Measurements from ENCODE around the gene CADPS. TPM values are rescaled to one million over a fixed set of nuclear protein-coding genes. Genes with fewer than 3 reads are reported as not detected.
A peak's percentile ranks its signal among the peaks of the same experiment; 100 is the strongest.

Gene CADPS
- total RNA-seq, 1 experiment from 2014 or later: not detected

DNA sequence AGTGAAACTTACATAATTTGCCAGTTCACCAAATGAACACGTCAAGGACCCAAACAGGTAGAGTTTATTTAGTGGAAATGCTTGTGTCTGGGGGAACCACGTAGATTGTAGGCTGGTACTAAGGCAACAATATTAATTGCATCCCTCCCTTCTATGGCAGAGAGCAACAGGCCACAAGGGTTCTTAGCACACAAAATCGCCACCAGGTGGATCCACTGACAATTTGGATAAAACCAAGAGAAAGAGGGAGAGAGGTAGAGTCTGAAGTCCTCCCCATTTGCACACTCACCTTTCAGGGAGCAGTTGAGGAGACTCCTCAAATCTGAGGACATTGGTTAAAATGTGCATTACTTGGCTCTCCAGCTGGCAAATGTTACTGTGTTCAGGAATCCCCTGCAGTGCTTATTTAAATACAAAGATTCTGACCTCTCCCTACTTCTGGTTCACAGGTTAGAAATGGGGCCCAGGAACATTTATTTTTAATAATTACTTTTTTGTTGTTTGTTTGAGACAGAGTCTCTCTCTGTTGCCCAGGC lies 320.9 kb downstream of the CADPS start:
- no peak for DNase-seq (ENCODE audit: low spot score)
- in situ Hi-C loops (cut with HindIII; ENCODE audit: low sequenced_read_pairs): no loop called here

DNA sequence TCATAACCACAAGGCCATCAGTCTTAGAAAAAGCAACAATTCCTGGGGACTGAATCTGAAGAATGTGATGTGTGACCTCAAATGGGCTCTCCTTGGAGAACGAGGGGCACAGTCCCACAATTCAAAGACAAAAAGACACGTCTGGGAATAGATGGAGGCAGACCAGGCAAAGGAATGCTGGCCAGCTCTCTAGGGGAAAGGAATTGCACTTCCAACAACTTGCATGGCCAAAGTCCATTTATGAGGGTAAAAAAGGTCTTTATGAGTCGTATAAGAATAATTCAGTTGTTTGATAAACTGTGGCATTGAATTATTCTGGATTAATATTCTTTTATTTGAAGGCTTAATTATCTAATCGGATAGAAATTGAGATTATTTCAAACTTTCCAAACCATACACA lies 321.4 kb downstream of the CADPS start:
- DNase-seq (ENCODE audit: low spot score): no peak
- in situ Hi-C loops (cut with HindIII; ENCODE audit: low sequenced_read_pairs): no loop called here

DNA sequence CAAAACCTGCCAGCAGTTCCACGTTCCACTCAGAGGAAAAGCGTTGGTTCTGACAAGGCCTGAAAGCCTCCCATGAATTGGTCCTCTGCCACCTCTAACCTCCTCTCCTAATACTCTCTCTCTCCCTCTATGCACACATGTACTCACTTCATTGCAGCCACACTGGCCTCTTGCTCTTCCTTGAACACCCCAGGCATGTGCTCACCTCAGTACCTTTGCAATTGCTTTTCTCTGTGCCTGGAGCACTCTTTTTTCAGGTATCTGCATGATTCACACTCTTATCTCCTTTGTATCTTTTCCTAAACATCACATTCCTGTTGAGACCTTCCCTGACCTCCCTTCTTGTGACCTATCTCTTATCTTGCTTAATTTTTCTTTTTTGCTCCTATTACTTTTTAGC lies 323.7 kb downstream of the CADPS start:
- DNase-seq (ENCODE audit: low spot score): no peak
- in situ Hi-C loops (cut with HindIII; ENCODE audit: low sequenced_read_pairs): no loop called here

DNA sequence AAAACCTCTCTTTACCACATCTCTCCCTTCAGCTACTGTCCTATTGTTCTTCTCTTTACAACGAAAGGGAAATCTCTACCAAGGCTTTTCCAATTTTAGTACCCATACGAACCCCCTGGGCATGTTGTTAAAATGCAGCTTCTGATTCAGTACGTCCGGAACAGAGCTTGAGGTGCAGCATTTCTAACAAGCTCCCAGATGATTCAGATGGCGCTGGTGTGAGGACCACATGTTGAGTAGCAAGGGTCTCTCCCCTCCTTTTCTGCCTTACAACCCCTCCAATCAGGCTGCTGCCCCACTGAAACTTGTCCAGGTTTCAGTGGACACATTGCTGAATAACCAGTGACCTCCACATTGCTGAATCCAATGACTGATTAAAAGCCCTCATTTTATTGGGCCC lies 324.8 kb downstream of the CADPS start:
- in situ Hi-C loops (cut with HindIII; ENCODE audit: low sequenced_read_pairs): no loop called here
- DNase-seq (ENCODE audit: low spot score): no peak

DNA sequence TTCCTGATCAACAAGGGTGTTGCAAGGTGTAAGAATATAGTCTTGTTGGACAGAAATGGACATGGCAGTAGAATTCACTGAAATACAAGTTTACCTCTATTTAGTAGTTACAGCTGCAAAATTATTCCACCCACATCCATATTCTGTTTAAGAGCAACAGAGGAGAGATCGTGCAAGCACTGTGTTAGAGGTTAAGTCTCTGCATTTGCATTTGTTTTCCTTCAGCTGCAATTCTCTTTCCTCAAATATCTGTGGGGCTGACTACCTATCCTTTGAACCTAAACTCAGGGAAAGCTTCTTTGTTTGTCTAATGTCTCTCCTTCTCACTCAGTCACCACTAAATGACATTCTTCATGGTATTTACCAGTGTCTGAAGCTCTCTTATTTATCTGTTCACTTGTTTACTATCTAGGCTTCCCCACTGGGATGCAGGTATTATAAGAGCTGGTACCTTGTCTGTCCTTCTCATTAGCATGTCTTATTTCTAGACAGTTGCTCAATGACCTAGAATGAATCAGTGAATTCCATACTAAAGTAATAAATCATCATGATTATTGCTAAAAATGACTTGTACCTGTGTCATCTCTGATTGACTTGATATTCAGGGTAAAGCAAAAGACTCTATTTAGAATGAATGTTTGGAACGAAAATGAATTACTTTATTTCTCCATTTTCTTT lies 326.5 kb downstream of the CADPS start:
- no peak for DNase-seq (ENCODE audit: low spot score)
- in situ Hi-C loops (cut with HindIII; ENCODE audit: low sequenced_read_pairs): no loop called here

DNA sequence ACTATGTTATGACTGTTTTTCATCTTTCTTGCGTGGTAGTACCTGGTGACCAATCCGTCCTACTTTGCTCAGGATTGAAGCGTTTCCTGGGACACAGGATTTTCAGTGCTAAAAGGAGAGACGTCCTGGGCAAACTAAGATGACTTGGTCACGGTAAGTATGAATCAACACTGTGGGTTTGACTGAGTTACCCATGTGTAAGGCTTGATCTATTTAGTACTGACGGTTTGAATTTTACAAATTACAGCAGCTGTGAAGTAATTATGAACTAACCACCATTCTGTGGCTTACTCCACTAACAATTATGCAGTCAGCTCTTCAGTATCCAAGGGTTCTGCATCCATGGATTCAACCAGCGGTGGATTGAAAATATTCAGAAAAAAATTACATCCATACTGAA lies 328.9 kb downstream of the CADPS start:
- DNase-seq (ENCODE audit: low spot score): no peak
- in situ Hi-C loops (cut with HindIII; ENCODE audit: low sequenced_read_pairs): no loop called here

DNA sequence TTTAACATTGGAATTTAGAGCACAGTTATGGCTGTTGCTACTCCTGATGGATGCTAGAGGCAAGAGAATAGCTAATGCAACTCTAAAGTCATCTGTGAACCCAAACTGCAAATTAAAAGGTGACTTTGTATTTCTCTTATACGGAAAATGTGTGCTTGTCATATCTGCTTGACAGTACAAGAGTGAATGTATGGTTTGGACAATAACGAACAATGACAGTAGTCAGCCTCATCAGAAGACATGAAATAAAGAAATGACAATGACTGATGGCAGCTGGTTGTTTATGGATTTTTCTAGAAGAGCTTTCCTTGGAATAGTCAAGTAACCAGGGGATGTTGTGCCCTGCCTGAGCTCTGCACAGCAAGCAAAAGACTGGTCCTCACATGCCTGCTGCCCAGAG lies 333.0 kb downstream of the CADPS start:
- DNase-seq (ENCODE audit: low spot score): no peak

DNA sequence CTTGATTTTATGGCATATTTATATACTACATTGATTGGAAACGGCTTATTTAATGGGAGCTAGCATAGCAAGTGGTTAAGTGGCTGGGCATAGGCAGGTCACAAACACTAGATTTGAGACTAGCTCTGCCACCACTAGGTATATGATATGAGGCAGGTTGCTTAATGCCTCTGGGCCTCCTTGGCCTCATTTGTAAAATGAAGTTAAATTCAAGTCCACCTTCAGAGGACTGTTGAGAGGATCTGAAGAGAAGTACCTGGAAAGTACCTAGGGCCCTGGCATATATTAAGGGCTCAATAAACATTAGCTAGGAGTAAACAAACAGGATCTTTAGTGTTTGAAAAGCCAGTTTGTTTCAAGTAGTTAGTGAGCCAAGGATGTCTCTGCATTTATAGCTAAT lies 335.5 kb downstream of the CADPS start:
- DNase-seq (ENCODE audit: low spot score): no peak
- in situ Hi-C loops (cut with HindIII; ENCODE audit: low sequenced_read_pairs): no loop called here

More for the DNA sequence above, 333.0 kb downstream of the CADPS start:
- in situ Hi-C loops (cut with HindIII; ENCODE audit: low sequenced_read_pairs): no loop called here

DNA sequence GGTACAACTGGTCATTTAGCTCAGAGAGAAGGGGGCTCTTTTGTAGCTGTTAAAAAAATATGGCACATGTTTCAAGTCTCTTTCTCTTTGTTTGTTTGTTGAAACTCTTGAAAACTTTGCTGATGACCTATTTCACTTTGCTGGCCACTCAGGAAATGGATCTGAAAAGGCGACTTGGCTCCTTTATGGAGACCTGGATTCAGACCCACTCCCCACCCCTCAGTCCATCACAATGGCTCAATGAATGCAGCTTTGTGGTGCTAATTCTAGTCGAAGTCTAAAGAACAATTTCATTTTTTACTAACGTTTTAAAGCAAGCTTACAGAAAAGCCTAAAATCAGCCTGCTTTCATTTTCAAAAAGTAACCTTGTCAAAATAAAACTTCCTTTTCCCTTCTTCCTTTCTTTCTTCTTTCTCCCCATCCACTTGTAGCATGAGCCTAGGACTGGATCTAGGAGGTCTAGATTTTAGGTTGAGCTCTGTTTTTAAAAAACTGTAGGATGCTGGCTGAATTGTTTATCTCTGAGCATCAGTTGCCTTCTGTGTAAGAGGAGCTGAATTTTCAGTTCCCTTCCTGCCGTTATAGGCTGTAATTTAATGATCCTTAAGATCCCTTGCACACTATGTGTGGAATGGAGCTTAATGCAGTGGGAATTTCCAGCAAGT lies 336.4 kb downstream of the CADPS start:
- in situ Hi-C loops (cut with HindIII; ENCODE audit: low sequenced_read_pairs): no loop called here
- no peak for DNase-seq (ENCODE audit: low spot score)

DNA sequence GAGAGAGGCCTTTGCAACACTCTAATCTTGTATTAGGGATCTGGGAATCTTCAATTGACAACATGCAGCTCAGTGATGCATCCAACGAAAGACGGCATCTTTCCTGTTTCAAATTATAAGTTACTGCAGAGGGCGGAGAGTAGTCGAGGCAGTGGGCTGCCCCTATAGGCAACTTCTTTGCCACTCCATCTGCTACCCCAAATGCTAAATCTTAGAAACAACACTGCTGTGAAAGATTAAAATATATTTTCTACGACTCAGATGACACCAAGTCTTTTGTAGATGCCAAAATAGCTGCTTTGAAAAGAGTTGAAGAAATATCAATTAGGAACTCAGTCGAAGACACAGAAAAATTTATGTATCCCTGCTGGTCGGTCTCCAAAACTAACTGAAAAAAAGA lies 340.9 kb downstream of the CADPS start:
- no peak for DNase-seq (ENCODE audit: low spot score)
- in situ Hi-C loops (cut with HindIII; ENCODE audit: low sequenced_read_pairs): no loop called here

DNA sequence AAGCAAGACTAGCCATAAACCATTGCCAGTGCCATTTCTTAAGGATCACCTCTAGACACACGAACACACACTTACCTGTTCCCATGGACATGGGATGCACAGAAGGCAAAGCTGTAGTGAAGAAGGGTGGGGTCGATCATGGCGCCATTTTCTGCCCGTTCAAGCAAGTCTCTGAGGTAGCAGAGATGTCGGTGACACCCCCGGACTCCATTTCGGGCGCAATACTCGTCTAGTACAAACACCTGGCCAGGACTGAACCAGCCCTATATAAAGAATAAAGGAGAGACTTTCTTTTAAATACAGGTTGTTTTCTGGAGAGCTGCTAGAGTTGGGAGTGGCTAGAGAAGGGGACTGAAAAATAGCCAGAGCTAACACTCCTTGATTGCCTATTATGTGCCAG lies 342.4 kb downstream of the CADPS start:
- no peak for DNase-seq (ENCODE audit: low spot score)
- in situ Hi-C loops (cut with HindIII; ENCODE audit: low sequenced_read_pairs): no loop called here

DNA sequence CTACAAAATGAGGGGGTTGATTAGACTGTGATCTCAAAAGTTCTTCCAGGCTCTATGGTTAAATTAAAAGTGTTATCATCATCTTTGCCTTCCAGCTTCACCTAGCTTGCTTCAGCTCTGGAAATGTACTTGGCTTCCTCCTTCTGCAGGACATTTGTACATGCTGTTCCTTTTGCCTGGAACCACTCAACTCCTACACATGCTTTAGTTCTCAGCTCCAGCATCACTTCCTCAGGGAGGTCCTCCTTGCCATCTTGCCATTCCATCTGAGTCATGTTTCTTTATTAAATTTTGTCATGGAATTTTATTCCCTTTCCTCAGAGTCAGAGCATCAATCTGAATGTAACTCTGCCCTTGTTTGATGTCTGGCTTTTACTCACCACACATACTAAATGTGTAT lies 343.2 kb downstream of the CADPS start:
- in situ Hi-C loops (cut with HindIII; ENCODE audit: low sequenced_read_pairs): no loop called here
- no peak for DNase-seq (ENCODE audit: low spot score)

DNA sequence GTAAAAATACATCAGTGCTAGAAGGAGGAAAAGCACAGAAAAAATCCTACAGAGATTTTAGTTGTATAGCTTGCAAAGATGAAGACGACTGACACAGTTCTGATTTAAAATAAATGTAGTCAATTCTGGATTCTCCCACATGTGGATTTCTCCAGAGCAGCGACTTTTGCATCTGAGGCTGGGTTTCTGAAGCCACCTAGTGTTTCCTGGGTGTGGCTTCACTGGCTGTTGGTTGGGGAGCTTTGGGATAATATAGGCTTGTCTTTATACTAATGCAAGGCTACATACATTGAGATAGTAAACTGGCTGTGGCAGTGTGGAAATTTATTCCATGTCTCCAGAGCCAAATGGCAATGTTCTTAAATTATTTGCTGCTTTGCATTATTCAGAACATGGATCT lies 343.7 kb downstream of the CADPS start:
- in situ Hi-C loops (cut with HindIII; ENCODE audit: low sequenced_read_pairs): no loop called here

DNA sequence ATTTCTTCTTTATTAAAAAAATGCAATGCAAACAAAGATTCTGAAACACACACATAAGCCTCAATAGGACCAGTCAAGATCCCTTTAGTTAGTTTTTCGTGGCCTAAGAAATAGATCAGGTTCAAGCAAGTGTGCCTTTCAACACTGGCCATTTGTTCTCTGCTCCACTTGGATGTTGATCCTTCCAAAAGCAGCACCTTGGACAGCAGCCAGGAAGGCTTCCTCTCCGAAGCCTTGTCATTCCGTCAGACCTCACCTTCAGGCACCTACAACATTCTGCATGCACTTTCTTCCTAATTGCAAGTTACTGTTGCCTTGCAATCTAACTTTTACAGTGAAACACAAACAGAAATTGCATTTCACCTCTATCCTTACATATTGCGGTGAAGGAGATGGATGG lies 346.0 kb downstream of the CADPS start:
- DNase-seq (ENCODE audit: low spot score): peak; percentile 91
- in situ Hi-C loops (cut with HindIII; ENCODE audit: low sequenced_read_pairs): no loop called here

More for the DNA sequence above, 343.7 kb downstream of the CADPS start:
- DNase-seq (ENCODE audit: low spot score): no peak

DNA sequence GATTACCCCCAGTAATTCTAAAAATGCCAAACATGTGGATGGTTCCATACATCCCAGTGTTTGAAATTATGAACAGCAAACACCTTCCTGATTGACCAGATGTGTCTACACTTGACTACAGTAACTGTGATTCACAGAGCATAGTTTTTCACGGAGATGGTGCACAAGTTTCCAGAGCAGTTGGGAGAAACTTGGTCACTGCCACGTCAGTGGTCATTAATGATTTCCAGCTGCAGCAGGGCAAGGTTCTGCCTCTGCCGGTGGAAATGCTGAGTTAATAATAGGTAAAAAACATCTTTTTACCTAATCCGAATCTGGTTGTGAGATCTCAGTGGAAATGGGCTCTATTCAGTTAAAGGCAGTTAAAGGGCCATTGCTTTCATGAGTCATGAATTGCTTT lies 347.7 kb downstream of the CADPS start:
- no peak for DNase-seq (ENCODE audit: low spot score)
- in situ Hi-C loops (cut with HindIII; ENCODE audit: low sequenced_read_pairs): no loop called here

DNA sequence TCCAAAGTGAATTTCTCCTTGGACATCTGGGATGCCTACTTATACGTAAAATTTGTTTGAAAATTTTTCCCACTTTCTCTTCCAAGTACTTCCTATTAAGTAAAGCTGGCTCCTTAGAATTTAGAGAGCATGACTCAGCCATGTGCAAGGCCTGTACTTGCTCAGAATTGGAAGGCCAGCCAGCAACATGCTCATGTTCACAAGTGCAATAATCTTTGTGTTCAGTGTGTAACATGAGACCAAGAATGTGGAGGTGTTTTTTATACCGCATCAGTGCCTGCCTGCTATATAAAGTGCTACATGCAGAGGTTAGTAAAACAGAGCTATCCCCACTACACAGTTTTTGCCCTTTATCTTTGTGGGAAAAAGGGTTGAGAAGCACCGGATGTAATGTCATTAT lies 349.9 kb downstream of the CADPS start:
- in situ Hi-C loops (cut with HindIII; ENCODE audit: low sequenced_read_pairs): no loop called here
- no peak for DNase-seq (ENCODE audit: low spot score)

DNA sequence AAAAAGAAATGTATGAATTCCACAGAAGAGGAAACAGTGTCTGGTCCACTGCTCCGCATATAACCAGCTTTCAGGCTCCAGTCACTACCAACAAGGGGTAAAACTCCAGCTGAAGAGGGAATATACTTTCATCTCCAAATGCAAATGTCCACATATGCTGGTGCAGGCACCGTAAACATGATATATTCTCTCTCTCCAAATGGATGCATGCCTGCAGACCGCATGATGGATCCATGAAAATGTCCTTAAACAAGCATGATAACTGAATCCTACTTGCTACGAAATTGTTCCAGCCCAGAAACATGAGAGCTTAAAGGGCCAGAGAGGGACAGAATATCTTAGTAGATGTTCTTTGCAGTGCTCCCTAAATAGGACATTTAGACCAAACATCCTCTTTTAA lies 351.5 kb downstream of the CADPS start:
- in situ Hi-C loops (cut with HindIII; ENCODE audit: low sequenced_read_pairs): no loop called here
- no peak for DNase-seq (ENCODE audit: low spot score)

DNA sequence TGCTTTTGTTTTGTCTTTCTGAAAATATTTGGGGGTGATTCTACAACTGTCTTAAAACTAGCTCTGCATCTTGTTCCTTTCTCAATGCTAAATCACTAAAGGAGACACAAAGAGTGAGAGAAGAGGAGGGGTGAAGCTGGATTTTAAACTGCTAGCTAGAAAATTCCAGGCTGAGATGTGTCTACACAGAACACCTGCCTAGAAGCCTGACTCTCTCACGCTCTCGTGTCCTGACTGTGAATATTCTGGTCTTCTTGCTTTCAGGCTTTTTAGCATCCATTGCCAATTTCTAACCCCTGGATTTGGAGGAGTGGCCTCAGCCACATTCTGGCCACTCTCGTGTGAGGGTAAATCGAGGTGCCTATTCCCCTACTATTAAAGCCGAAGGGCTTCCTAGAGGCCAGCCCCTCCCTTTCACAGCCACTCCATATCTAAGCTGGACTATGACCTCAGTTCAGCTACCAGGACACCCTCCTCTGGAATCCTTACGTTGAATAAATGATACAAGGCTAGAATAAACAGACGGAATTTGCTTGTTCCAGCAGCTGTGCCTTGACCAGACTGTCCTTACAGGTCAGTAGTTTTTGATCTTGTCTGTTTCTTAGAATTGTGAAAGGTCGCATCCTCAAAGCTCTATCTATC lies 353.6 kb downstream of the CADPS start:
- in situ Hi-C loops (cut with HindIII; ENCODE audit: low sequenced_read_pairs): no loop called here
- no peak for DNase-seq (ENCODE audit: low spot score)

DNA sequence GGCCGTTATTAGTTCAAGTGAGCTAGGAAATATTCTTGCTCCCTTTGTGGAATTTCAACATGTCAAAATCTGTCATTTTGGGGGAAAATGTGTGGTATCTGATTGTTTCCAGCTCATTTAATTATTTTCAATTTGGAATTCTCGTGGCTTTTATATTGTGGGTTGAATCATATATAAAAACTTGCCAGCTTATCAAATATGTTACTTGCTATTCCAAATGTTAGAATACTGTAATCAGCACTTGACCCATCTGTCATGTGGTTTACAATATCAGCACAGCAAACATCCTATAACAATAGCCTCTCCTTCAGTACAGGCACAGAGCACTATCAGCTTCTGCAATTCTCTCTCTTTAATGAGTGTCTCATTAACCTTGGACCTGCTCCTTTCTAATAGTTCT lies 371.7 kb downstream of the CADPS start:
- DNase-seq (ENCODE audit: low spot score): no peak
- in situ Hi-C loops (cut with HindIII; ENCODE audit: low sequenced_read_pairs): no loop called here

Data from G401 (cell line).